Neuronal stem cell (in vitro differentiated cells): ENCODE data around the gene C1orf21.

Source experiments
- DNase-seq: peaks from one replicate; pipeline ENCODE4 v3.0.0-alpha.2; 2013; ENCODE audit warnings: low spot score
- H2AFZ ChIP-seq: one replicate; pipeline ENCODE4 v1.6.1; 2013; ENCODE audit warnings: mild to moderate bottlenecking, low read length, inconsistent platforms
- H2AK5ac ChIP-seq: 2 replicates; pipeline ENCODE4 v1.6.1; 2013; ENCODE audit warnings: low read depth, mild to moderate bottlenecking, inconsistent platforms, low read length, moderate library complexity, mixed read lengths
- H2BK120ac ChIP-seq: 2 replicates; pipeline ENCODE4 v1.6.1; 2013; ENCODE audit warnings: low read depth, mild to moderate bottlenecking, inconsistent platforms, low read length, moderate library complexity, mixed read lengths
- H2BK12ac ChIP-seq: one replicate; pipeline ENCODE4 v1.6.1; 2013; ENCODE audit warnings: low read length, inconsistent platforms
- H2BK15ac ChIP-seq: 2 replicates; pipeline ENCODE4 v1.6.1; 2013; ENCODE audit warnings: mild to moderate bottlenecking, low read length, inconsistent platforms, mixed read lengths
- H2BK5ac ChIP-seq: one replicate; pipeline ENCODE4 v1.6.1; 2013; ENCODE audit warnings: inconsistent platforms, mild to moderate bottlenecking, low read length, moderate library complexity
- H3K14ac ChIP-seq: one replicate; pipeline ENCODE4 v1.6.1; 2013; ENCODE audit warnings: low read length, inconsistent platforms
- H3K18ac ChIP-seq: 2 replicates; pipeline ENCODE4 v1.6.1; 2013; ENCODE audit warnings: low read length, inconsistent platforms
- H3K23ac ChIP-seq: 2 replicates; pipeline ENCODE4 v1.6.1; 2013; ENCODE audit warnings: low read depth, mild to moderate bottlenecking, mixed read lengths, low read length, inconsistent platforms; ENCODE audit not compliant: poor library complexity
- H3K27ac ChIP-seq: replicated peaks from 3 replicates; pipeline ENCODE4 v1.5.1; 2013; ENCODE audit warnings: low read length, inconsistent platforms
- H3K27me3 ChIP-seq, 3 experiments: 2 replicates each; pipeline ENCODE4 v1.6.1; 2013; ENCODE audit warnings: low read length in 3 of 3, mild to moderate bottlenecking in 2 of 3, inconsistent platforms in 1 of 3, low read depth in 1 of 3, mixed read lengths in 1 of 3, moderate library complexity in 1 of 3; ENCODE audit not compliant: control insufficient read depth in 3 of 3, insufficient read depth in 3 of 3
- H3K36me3 ChIP-seq, 2 donors: replicated peaks in 1 of 2; 2 replicates each; pipeline ENCODE4 v1.6.1; 2013; ENCODE audit warnings: low read length in 2 of 2; ENCODE audit not compliant: control insufficient read depth in 2 of 2, insufficient read depth in 2 of 2
- H3K4ac ChIP-seq: 2 replicates; pipeline ENCODE4 v1.6.1; 2013; ENCODE audit warnings: inconsistent platforms, mild to moderate bottlenecking, low read length, moderate library complexity
- H3K4me1 ChIP-seq, 2 donors: 1 replicate in 1 of 2; 2 replicates in 1 of 2; pipeline ENCODE4 v1.6.1; 2013; ENCODE audit warnings: low read length in 2 of 2, low read depth in 1 of 2; ENCODE audit not compliant: control insufficient read depth in 2 of 2, insufficient read depth in 1 of 2
- H3K4me2 ChIP-seq: one replicate; pipeline ENCODE4 v1.6.1; 2013; ENCODE audit warnings: mild to moderate bottlenecking, low read length, inconsistent platforms; ENCODE audit not compliant: insufficient read depth, poor library complexity, severe bottlenecking
- H3K4me3 ChIP-seq, 2 donors: 2 replicates each; pipeline ENCODE4 v1.5.1; 2013; ENCODE audit warnings: low read length in 2 of 2, mild to moderate bottlenecking in 2 of 2, inconsistent platforms in 1 of 2, moderate library complexity in 1 of 2
- H3K79me1 ChIP-seq: one replicate; pipeline ENCODE4 v1.6.1; 2013; ENCODE audit warnings: low read depth, mild to moderate bottlenecking, inconsistent platforms, low read length, moderate library complexity
- H3K9ac ChIP-seq: one replicate; pipeline ENCODE4 v1.6.1; 2013; ENCODE audit warnings: mild to moderate bottlenecking, low read depth, low read length, inconsistent platforms; ENCODE audit not compliant: poor library complexity
- H3K9me3 ChIP-seq, 2 donors: replicated peaks in 1 of 2; 2 replicates each; pipeline versions ENCODE3 to v1.6.1; 2013; ENCODE audit warnings: low read length in 2 of 2, mild to moderate bottlenecking in 2 of 2, inconsistent platforms in 1 of 2, low read depth in 1 of 2, mixed read lengths in 1 of 2, moderate library complexity in 1 of 2; ENCODE audit not compliant: control insufficient read depth in 2 of 2, insufficient read depth in 1 of 2
- H4K8ac ChIP-seq: one replicate; pipeline ENCODE4 v1.6.1; 2013; ENCODE audit warnings: low read depth, mild to moderate bottlenecking, inconsistent platforms, low read length, moderate library complexity
- H4K91ac ChIP-seq: one replicate; pipeline ENCODE4 v1.6.1; 2013; ENCODE audit warnings: low read length, low read depth, mild to moderate bottlenecking, inconsistent platforms; ENCODE audit not compliant: poor library complexity
- WGBS, 2 donors: extraction: QIAGEN DNeasy Blood & Tissue Kit; methylation state at CpG; one replicate each; pipeline ENCODE4 v1.1.7; 2013; ENCODE audit warnings: missing lambda C conversion rate in 2 of 2, mixed read lengths in 1 of 2; ENCODE audit not compliant: insufficient read length in 2 of 2, insufficient replicate concordance in 1 of 2; ENCODE audit errors: extremely low coverage in 2 of 2; 5-methylcytosine and 5-hydroxymethylcytosine counted together

C1orf21 gene

DNA sequence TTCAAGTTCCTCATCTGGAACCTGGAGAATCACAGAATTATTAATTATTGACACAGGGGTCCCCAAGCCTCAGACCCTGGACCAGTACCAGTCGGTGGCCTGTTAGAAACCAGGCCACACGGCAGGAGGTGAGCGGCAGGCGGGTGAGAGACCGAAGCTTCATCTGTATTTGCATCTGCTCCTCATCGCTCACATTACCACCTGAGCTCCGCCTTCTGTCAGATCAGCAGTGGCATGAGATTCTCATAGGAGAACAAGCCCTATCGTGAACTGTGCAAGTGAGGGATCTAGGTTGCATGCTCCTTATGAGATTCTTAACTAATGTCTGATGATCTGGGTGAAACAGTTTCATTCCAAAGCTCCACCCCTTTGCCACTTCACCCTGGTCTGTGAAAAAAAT is 125.9 kb downstream of the C1orf21 start:
- H2BK120ac ChIP-seq = no peak overlapping the region
- H2BK5ac ChIP-seq = no peak overlapping the region
- no peak overlapping the region for H3K18ac ChIP-seq
- H3K14ac ChIP-seq = no peak overlapping the region
- H3K9me3 ChIP-seq = no peaks in the 10 kb centered on the region
- no peak for DNase-seq
- no peak overlapping the region for H2AFZ ChIP-seq
- no peak overlapping the region for H3K4ac ChIP-seq
- H3K79me1 ChIP-seq = no peaks in the 10 kb centered on the region
- no peak overlapping the region for H3K23ac ChIP-seq
- no peak overlapping the region for H4K8ac ChIP-seq
- H3K9ac ChIP-seq = no peak overlapping the region
- H3K36me3 ChIP-seq = peaks cover 4 to 11% of the 10 kb centered on the region in 2 donors
- no CpG with 5 or more reads among the region's 8 CpGs for WGBS, 2 donors
- H4K91ac ChIP-seq = no peak overlapping the region
- H2BK15ac ChIP-seq = no peak overlapping the region
- no peak overlapping the region for H3K4me2 ChIP-seq
- no peak overlapping the region for H2AK5ac ChIP-seq
- no peak overlapping the region for H3K27ac ChIP-seq
- H3K4me3 ChIP-seq = no peak overlapping the region
- H3K4me1 ChIP-seq = peaks cover 0 to 6% of the 10 kb centered on the region in 2 donors
- no peaks in the 10 kb centered on the region for H3K27me3 ChIP-seq
- no peak overlapping the region for H2BK12ac ChIP-seq

DNA sequence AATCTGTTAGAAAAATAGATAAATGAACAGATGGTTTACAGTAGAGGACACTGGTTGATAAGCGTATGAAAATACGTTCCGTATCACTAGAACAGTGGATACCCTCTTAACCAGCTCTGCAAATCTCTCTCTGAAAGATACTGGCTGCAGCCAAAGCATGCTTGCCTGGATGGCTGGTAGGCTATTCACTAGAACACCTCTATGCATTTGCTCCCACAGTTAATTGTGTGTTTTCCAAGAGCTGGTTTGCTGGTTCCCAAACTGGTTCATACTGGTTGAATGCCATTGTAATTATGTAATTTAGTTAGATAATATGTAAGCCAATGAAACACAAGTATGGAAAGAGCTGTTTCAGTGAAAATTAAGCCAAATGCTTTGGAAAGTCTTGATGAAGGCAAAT is 126.6 kb downstream of the C1orf21 start:
- Histone ChIP-seq H3K27ac (no peak overlapping the region), H3K4me2 (no peak overlapping the region), H3K14ac (no peak overlapping the region), H2AK5ac (no peak overlapping the region), H2BK120ac (no peak overlapping the region), H3K18ac (no peak overlapping the region), H2BK12ac (no peak overlapping the region), H2BK5ac (no peak overlapping the region), H3K4me1 (no peaks in the 10 kb centered on the region), H3K23ac (no peak overlapping the region), H4K91ac (no peak overlapping the region), H3K4me3 (no peak overlapping the region), H3K9ac (no peak overlapping the region), H3K9me3 (no peaks in the 10 kb centered on the region), H3K27me3 (no peaks in the 10 kb centered on the region), H2AFZ (no peak overlapping the region), H4K8ac (no peak overlapping the region), H3K4ac (no peak overlapping the region), H2BK15ac (no peak overlapping the region), H3K79me1 (no peaks in the 10 kb centered on the region), H3K36me3 (peaks cover 4 to 11% of the 10 kb centered on the region in 2 donors)
- no CpG with 5 or more reads among the region's 3 CpGs for WGBS, 2 donors
- no peak for DNase-seq

DNA sequence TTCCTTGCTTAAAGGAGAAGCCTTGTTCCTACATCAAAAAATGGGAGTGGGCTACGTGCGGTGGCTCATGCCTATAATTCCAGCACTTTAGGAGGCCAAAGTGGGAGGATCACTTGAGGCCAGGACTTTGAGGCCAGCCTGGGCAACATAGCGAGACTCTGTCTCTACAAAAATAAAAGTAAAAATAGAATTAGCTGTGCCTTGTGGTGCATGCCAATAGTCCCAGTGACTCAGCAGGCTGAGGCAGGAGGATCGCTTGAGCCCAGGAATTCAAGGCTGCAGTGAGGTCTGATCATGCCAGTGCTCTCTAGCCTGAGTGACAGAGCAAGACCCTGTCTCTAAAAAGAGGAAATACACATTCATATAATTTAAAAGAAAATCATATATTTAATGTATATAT is 127.1 kb downstream of the C1orf21 start:
- Histone ChIP-seq H3K23ac (no peak overlapping the region), H3K4me1 (no peaks in the 10 kb centered on the region), H2AK5ac (no peak overlapping the region), H3K14ac (no peak overlapping the region), H3K36me3 (peaks cover 4 to 11% of the 10 kb centered on the region in 2 donors), H2BK120ac (no peak overlapping the region), H3K4me3 (no peak overlapping the region), H3K27ac (no peak overlapping the region), H2BK5ac (no peak overlapping the region), H4K8ac (no peak overlapping the region), H2AFZ (no peak overlapping the region), H3K18ac (no peak overlapping the region), H3K79me1 (no peaks in the 10 kb centered on the region), H4K91ac (no peak overlapping the region), H3K9ac (no peak overlapping the region), H3K4me2 (no peak overlapping the region), H3K4ac (no peak overlapping the region), H2BK12ac (no peak overlapping the region), H2BK15ac (no peak overlapping the region), H3K9me3 (no peaks in the 10 kb centered on the region), H3K27me3 (no peaks in the 10 kb centered on the region)
- WGBS, 2 donors = no CpG with 5 or more reads among the region's 4 CpGs
- DNase-seq = no peak

DNA sequence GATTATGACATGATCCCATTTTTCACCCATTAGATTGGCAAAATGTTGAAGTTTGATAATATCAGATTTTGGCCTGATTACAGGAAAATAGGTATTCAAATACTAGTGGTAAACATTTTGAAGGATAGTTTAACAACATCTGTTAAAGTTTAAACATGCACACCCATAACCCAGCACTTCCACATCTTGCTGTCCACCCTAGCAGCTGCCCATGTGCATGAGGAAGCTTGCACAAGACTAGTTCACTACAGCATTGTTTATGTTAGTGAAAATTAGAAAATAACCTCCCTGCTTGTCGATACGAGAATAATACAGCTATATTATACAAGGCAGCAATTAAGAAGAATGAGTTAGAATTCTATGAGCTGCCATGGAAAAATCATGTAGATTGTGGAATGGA is 127.6 kb downstream of the C1orf21 start:
- peaks cover 4 to 11% of the 10 kb centered on the region in 2 donors for H3K36me3 ChIP-seq
- H3K4me1 ChIP-seq = no peaks in the 10 kb centered on the region
- no peak overlapping the region for H3K4ac ChIP-seq
- no peak overlapping the region for H4K91ac ChIP-seq
- no peaks in the 10 kb centered on the region for H3K27me3 ChIP-seq
- no peak overlapping the region for H2BK5ac ChIP-seq
- no peaks in the 10 kb centered on the region for H3K9me3 ChIP-seq
- H2BK15ac ChIP-seq = no peak overlapping the region
- WGBS, 2 donors = no CpG with 5 or more reads among the region's 2 CpGs
- no peak overlapping the region for H3K4me2 ChIP-seq
- no peak overlapping the region for H2AK5ac ChIP-seq
- H3K79me1 ChIP-seq = no peaks in the 10 kb centered on the region
- no peak overlapping the region for H4K8ac ChIP-seq
- H2BK120ac ChIP-seq = no peak overlapping the region
- H3K4me3 ChIP-seq = no peak overlapping the region
- no peak overlapping the region for H3K27ac ChIP-seq
- H2BK12ac ChIP-seq = no peak overlapping the region
- no peak overlapping the region for H3K18ac ChIP-seq
- no peak overlapping the region for H3K14ac ChIP-seq
- no peak overlapping the region for H3K9ac ChIP-seq
- no peak for DNase-seq
- H3K23ac ChIP-seq = no peak overlapping the region
- H2AFZ ChIP-seq = no peak overlapping the region
